Trophoblast cell (in vitro differentiated cells and primary cell): Measurements from ENCODE around the gene EIF4EBP2.

Source experiments
- DNase-seq, 2 donors: peaks; one replicate each; pipeline ENCODE4 v3.0.0-alpha.2; 2016
- H2AFZ ChIP-seq: 2 replicates; pipeline ENCODE4 v1.6.1; 2013; ENCODE audit warnings: low read length, moderate library complexity, mild to moderate bottlenecking; ENCODE audit not compliant: insufficient read depth, poor library complexity
- H2AK5ac ChIP-seq: 2 replicates; pipeline ENCODE4 v1.6.1; 2013; ENCODE audit warnings: mild to moderate bottlenecking, low read length
- H2BK120ac ChIP-seq: 2 replicates; pipeline ENCODE4 v1.6.1; 2013; ENCODE audit warnings: low read length, mild to moderate bottlenecking, moderate library complexity; ENCODE audit not compliant: insufficient read depth, poor library complexity
- H2BK12ac ChIP-seq: 2 replicates; pipeline ENCODE4 v1.6.1; 2013; ENCODE audit warnings: mild to moderate bottlenecking, low read length, moderate library complexity
- H2BK5ac ChIP-seq: 2 replicates; pipeline ENCODE4 v1.6.1; 2013; ENCODE audit warnings: low read length, low read depth, moderate library complexity, mild to moderate bottlenecking; ENCODE audit not compliant: poor library complexity
- H3K14ac ChIP-seq: 2 replicates; pipeline ENCODE4 v1.6.1; 2013; ENCODE audit warnings: mild to moderate bottlenecking, low read length
- H3K18ac ChIP-seq: 2 replicates; pipeline ENCODE4 v1.6.1; 2013; ENCODE audit warnings: mild to moderate bottlenecking, low read length
- H3K23ac ChIP-seq: 2 replicates; pipeline ENCODE4 v1.6.1; 2013; ENCODE audit warnings: low read length
- H3K27ac ChIP-seq: 2 replicates; pipeline ENCODE4 v1.5.1; 2013; ENCODE audit warnings: low read depth, mild to moderate bottlenecking, inconsistent platforms, low read length, moderate library complexity
- H3K27me3 ChIP-seq: 2 replicates; pipeline ENCODE4 v1.6.1; 2013; ENCODE audit warnings: inconsistent platforms, mild to moderate bottlenecking, low read length, moderate library complexity; ENCODE audit not compliant: insufficient read depth
- H3K36me3 ChIP-seq, 2 experiments: 1 replicate in 1 of 2; 2 replicates in 1 of 2; pipeline ENCODE4 v1.6.1; 2013; ENCODE audit warnings: low read length in 2 of 2, mild to moderate bottlenecking in 2 of 2, moderate library complexity in 1 of 2; ENCODE audit not compliant: insufficient read depth in 2 of 2, control insufficient read depth in 1 of 2
- H3K4ac ChIP-seq: 2 replicates; pipeline ENCODE4 v1.6.1; 2013; ENCODE audit warnings: low read depth, mild to moderate bottlenecking, low read length, moderate library complexity
- H3K4me1 ChIP-seq, 2 experiments: 1 replicate in 1 of 2; 2 replicates in 1 of 2; pipeline ENCODE4 v1.6.1; 2013; ENCODE audit warnings: low read length in 2 of 2, mild to moderate bottlenecking in 2 of 2, moderate library complexity in 1 of 2; ENCODE audit not compliant: insufficient read depth in 2 of 2, control insufficient read depth in 1 of 2
- H3K4me2 ChIP-seq: 2 replicates; pipeline ENCODE4 v1.6.1; 2013; ENCODE audit warnings: inconsistent platforms, mild to moderate bottlenecking, low read length, moderate library complexity
- H3K4me3 ChIP-seq: 2 replicates; pipeline ENCODE4 v1.5.1; 2013; ENCODE audit warnings: mild to moderate bottlenecking, low read depth, low read length, inconsistent platforms
- H3K79me1 ChIP-seq: one replicate; pipeline ENCODE4 v1.6.1; 2013; ENCODE audit warnings: low read length
- H3K79me2 ChIP-seq: 2 replicates; pipeline ENCODE4 v1.6.1; 2013; ENCODE audit warnings: low read length, mild to moderate bottlenecking; ENCODE audit not compliant: control insufficient read depth, insufficient read depth, poor library complexity
- H3K9ac ChIP-seq: 2 replicates; pipeline ENCODE4 v1.6.1; 2013; ENCODE audit warnings: mild to moderate bottlenecking, low read length
- H3K9me3 ChIP-seq: 2 replicates; pipeline ENCODE4 v1.6.1; 2013; ENCODE audit warnings: low read depth, mild to moderate bottlenecking, control low read depth, inconsistent platforms, low read length; ENCODE audit not compliant: insufficient read depth
- H4K12ac ChIP-seq: 2 replicates; pipeline ENCODE4 v1.6.1; 2013; ENCODE audit warnings: low read depth, mild to moderate bottlenecking, low read length, moderate library complexity
- H4K8ac ChIP-seq: 2 replicates; pipeline ENCODE4 v1.6.1; 2013; ENCODE audit warnings: low read depth, mild to moderate bottlenecking, low read length, moderate library complexity
- H4K91ac ChIP-seq: one replicate; pipeline ENCODE4 v1.6.1; 2013; ENCODE audit warnings: low read depth, mild to moderate bottlenecking, low read length, moderate library complexity
- WGBS: extraction: QIAGEN DNeasy Blood & Tissue Kit; methylation state at CpG from one replicate; pipeline ENCODE4 v1.1.7; 2013; ENCODE audit warnings: missing lambda C conversion rate; ENCODE audit not compliant: insufficient read length, insufficient coverage; ENCODE audit errors: extremely low coverage; 5-methylcytosine and 5-hydroxymethylcytosine counted together

EIF4EBP2 gene

DNA sequence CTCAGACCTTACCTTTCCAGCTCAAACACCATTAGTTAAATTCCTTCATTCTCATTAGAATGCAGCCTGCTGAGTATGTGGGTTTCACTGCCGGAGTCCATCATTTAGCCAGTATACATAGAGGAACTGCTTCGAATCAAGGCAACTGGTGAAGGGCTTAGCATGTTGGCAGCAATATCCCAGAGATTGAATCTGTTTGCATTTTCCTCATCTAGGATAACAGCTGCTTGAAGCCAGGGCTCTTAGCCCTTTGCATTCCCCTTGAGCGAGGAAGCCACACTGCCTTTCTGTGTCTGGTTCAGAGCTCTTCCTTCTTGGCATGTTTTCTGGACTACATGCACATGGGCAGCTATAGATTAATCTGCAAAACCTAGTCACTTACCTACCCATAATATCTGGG, 22.9 kb downstream of the EIF4EBP2 start:
- H3K27ac ChIP-seq, result no peak overlapping the region
- H4K12ac ChIP-seq, result no peak overlapping the region
- H4K8ac ChIP-seq, result no peak overlapping the region
- no peak overlapping the region for H3K9ac ChIP-seq
- no peak overlapping the region for H2BK12ac ChIP-seq
- no peak overlapping the region for H2AK5ac ChIP-seq
- no peak overlapping the region for H2BK5ac ChIP-seq
- no CpG with 5 or more reads among the region's 3 CpGs for WGBS
- H3K4me3 ChIP-seq, result no peak overlapping the region
- no peak overlapping the region for H2BK120ac ChIP-seq
- no peak overlapping the region for H2AFZ ChIP-seq
- H3K18ac ChIP-seq, result no peak overlapping the region
- no peak overlapping the region for H4K91ac ChIP-seq
- no peak overlapping the region for H3K4ac ChIP-seq
- no peak overlapping the region for H3K14ac ChIP-seq
- no peaks in the 10 kb centered on the region for H3K9me3 ChIP-seq
- H3K23ac ChIP-seq, result no peak overlapping the region
- no peaks in the 10 kb centered on the region for H3K79me2 ChIP-seq
- no peak overlapping the region for H3K4me2 ChIP-seq
- no peaks in the 10 kb centered on the region for H3K27me3 ChIP-seq
- peaks cover 16 to 55% of the 10 kb centered on the region in 2 experiments for H3K36me3 ChIP-seq
- no peak for DNase-seq
- no peaks in the 10 kb centered on the region for H3K79me1 ChIP-seq
- H3K4me1 ChIP-seq, result peaks cover 0 to 2% of the 10 kb centered on the region in 2 experiments

DNA sequence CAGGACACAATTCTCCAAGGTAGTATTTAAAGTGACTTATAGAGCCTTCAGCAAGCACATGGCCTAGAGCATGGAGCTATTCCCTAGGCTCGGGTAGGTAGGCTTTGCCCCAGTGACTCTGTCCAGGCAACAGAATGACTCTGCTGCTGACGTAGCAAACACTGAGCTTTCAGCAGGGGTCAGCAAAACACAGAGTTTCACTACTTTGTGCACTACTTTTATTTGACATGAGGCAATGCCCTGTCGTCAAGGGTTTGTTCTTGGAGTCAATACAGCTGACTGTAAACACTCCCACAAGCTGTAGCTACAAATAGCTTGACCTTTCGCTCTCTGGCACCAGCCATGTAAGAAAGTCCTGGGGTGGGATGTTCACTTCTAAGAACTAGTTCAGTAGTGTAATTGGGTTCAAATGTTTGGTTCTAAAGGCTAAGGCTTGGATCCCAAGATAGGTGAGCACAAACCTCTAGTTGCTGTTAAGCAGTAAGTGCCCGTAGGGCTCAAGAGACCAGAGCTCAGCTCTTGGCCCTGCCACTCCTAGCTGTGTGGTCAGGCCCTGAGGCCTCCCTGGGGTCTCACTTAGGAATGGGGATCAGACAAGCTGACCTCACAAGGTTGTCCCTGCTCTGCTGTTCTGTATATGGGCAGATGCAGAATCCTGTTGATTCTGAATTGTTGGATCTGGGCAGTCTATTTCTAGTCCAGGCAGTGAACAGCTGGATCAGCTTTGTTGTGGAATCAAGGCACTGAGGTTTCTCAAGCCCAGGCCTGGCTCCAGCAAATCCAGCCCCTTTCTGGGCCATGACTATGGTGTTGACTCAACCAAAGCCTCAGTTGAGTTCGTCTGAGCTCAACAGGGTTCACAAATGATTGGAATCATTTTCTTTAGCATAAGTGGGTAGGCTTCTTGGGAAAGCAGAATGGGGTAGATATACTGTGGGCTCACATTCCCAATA, 26.8 kb downstream of the EIF4EBP2 start:
- Histone ChIP-seq H3K14ac (no peak overlapping the region), H3K4me3 (no peak overlapping the region), H3K23ac (no peak overlapping the region), H4K91ac (no peak overlapping the region), H2AFZ (no peak overlapping the region), H3K36me3 (peaks cover 12 to 29% of the 10 kb centered on the region in 2 experiments), H3K79me1 (no peaks in the 10 kb centered on the region), H3K4ac (no peak overlapping the region), H3K9ac (no peak overlapping the region), H3K4me2 (no peak overlapping the region), H2AK5ac (no peak overlapping the region), H3K18ac (no peak overlapping the region), H3K27me3 (no peaks in the 10 kb centered on the region), H3K4me1 (peaks cover 0 to 2% of the 10 kb centered on the region in 2 experiments), H3K9me3 (no peaks in the 10 kb centered on the region), H2BK12ac (no peak overlapping the region), H3K79me2 (no peaks in the 10 kb centered on the region), H4K8ac (no peak overlapping the region), H4K12ac (no peak overlapping the region), H2BK5ac (no peak overlapping the region), H3K27ac (no peak overlapping the region), H2BK120ac (no peak overlapping the region)
- WGBS, result no CpG with 5 or more reads among the region's 6 CpGs
- DNase-seq, result peak in 1 of 2 donors; percentile 19

DNA sequence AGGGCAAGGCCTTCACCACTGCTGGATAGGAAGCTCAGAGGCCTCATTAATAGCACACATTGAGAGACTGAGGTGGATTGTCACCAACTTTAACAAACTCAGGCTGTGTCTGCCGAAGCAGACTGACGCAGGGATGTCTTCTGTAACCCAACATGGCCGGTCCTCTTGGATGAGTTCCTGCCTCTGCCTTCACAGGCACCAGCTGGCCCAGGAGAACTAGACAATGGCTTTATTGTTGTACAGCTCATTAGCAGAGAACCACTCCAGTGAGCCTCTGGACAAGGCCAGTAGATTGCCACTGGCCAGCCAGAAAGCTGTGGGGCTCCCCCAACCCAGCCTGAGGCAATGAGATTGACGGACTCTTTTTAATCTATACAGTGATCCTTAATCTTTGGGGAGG, 28.2 kb downstream of the EIF4EBP2 start:
- no peak overlapping the region for H2AK5ac ChIP-seq
- no peak overlapping the region for H3K4me3 ChIP-seq
- H3K9me3 ChIP-seq, result no peaks in the 10 kb centered on the region
- H3K36me3 ChIP-seq, result peaks cover 10 to 25% of the 10 kb centered on the region in 2 experiments
- no peak overlapping the region for H3K18ac ChIP-seq
- no peak overlapping the region for H3K9ac ChIP-seq
- no peak for DNase-seq
- peaks cover 0 to 2% of the 10 kb centered on the region in 2 experiments for H3K4me1 ChIP-seq
- H3K4ac ChIP-seq, result no peak overlapping the region
- no peaks in the 10 kb centered on the region for H3K79me2 ChIP-seq
- H3K14ac ChIP-seq, result no peak overlapping the region
- no peaks in the 10 kb centered on the region for H3K79me1 ChIP-seq
- H2BK5ac ChIP-seq, result no peak overlapping the region
- no peak overlapping the region for H2AFZ ChIP-seq
- H3K4me2 ChIP-seq, result no peak overlapping the region
- no peak overlapping the region for H2BK12ac ChIP-seq
- no CpG with 5 or more reads among the region's 4 CpGs for WGBS
- no peak overlapping the region for H4K91ac ChIP-seq
- no peak overlapping the region for H3K27ac ChIP-seq
- H3K23ac ChIP-seq, result no peak overlapping the region
- H2BK120ac ChIP-seq, result no peak overlapping the region
- H3K27me3 ChIP-seq, result no peaks in the 10 kb centered on the region
- H4K8ac ChIP-seq, result no peak overlapping the region
- no peak overlapping the region for H4K12ac ChIP-seq

DNA sequence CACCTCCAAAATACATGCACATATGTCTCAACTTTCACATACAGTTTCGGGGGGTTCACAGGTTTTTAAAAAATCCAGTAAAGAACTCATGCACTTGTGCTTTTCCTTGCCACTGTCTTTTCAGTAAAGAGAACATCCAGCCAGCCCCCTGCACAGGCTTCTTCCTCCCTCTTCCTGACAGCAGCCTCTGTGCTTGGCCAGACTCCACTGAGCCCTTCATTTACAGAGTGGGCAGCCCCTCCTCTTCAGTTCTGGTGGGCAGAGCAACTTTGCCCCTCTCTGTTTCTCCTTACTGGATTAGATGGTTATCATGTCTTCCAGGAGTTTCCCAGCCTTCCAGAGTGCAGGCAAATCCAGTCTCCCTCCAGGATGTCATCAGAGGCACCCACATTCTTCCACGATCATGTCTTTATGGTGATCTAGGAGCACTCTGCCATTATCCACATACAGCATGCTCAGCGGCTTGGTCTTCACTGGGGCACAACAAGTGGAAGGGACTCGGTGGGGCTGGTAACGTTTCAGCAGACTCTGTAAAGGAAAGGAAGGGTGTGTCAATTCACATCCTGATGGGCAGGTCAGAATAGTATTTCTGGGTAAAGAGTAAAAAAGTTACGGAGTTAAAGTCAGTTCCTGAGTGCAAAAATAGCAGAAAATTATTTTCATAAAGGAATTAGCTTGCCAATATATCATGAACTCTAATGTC, 28.8 kb downstream of the EIF4EBP2 start:
- no peaks in the 10 kb centered on the region for H3K79me2 ChIP-seq
- no CpG with 5 or more reads among the region's 6 CpGs for WGBS
- H4K8ac ChIP-seq, result no peak overlapping the region
- no peaks in the 10 kb centered on the region for H3K9me3 ChIP-seq
- no peak overlapping the region for H2AK5ac ChIP-seq
- H4K12ac ChIP-seq, result no peak overlapping the region
- H2BK5ac ChIP-seq, result no peak overlapping the region
- no peak overlapping the region for H3K18ac ChIP-seq
- no peak overlapping the region for H2BK12ac ChIP-seq
- no peak for DNase-seq
- peaks cover 10 to 21% of the 10 kb centered on the region in 2 experiments for H3K36me3 ChIP-seq
- H3K79me1 ChIP-seq, result no peaks in the 10 kb centered on the region
- peaks cover 0 to 2% of the 10 kb centered on the region in 2 experiments for H3K4me1 ChIP-seq
- no peak overlapping the region for H3K4ac ChIP-seq
- H3K27me3 ChIP-seq, result no peaks in the 10 kb centered on the region
- no peak overlapping the region for H3K4me2 ChIP-seq
- no peak overlapping the region for H2BK120ac ChIP-seq
- no peak overlapping the region for H3K4me3 ChIP-seq
- H3K14ac ChIP-seq, result no peak overlapping the region
- no peak overlapping the region for H3K27ac ChIP-seq
- H3K23ac ChIP-seq, result peak overlapping the region; percentile 17
- H4K91ac ChIP-seq, result no peak overlapping the region
- no peak overlapping the region for H2AFZ ChIP-seq
- H3K9ac ChIP-seq, result no peak overlapping the region
